HG03354 (cell line): ENCODE data around the gene SELENOK.

Experiments used
- ATAC-seq: cut with Tn5 transposase; IDR thresholded peaks from one replicate; pipeline ENCODE4 v1.9.1; 2021; ENCODE audit warnings: mild to moderate bottlenecking; ENCODE audit not compliant: unreplicated experiment, poor library complexity, severe bottlenecking

Gene SELENOK

GRCh38 chr3:53885239-53885638, 6.4 kb downstream of the SELENOK start:
- no peak for ATAC-seq

- no peak for ATAC-seq
Measured at GRCh38 chr3:53884623-53885022, 7.0 kb downstream of the SELENOK start.

DNA sequence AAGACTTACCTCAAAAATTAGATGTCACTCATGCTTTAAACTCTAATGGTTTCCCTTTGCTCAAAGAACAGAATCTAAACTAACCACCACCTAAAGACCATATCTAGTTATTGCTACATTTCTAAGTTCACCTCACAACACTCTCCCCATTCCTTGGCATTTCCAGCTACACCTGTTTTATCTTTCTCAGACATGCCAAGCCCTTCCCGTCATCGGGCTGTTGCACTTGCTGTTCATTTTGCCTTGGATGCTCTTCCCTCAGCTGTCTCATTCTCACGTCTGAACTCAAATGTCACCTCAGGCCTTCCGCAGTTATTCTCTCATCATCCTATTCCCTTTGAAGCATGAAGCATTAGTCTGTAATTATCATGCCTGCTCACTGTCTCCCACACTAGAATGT, 8.7 kb downstream of the SELENOK start:
- no peak for ATAC-seq

DNA sequence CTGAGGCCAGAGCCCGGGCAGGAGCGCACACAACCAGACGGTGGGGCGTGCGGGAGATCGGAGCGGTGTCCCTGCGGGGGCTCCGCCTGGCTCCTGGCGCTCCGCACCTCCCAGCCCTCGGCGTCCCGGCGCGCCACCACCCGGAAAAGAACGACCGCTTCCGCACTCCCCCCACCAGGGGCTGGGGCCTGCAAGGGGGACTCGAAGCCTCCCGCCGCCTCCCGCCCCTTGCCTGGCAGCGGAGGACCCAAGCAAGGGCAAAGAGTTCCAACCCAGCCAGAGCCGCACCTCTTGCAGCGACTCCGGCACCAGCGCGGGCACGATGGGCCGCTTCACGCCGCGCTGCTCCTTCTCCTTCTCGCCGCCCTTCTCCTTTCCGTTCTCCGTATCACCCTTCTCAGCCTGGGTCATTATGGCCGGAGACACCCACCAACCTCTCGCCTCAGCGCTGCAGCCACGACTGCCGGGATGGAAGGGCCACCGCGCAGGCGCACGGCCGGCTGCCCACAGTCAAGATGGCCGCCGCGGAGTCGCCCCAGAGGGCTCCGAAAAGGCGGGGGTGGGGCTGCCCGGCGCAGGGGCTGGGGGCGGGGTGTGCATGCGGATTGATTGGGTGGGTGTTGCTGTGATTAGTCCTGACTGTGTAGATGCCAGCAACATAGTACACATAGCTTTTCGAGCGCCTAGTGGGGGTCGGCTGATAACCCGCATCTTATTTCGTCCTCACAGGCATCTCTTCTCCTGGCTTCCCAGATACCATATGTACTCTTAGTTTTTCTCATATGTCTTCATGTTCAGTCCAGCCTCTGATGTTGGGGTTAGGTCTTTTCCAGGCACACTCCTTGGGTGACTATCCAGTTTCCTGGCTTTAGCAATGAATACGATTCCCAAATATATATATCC, 9.7 kb downstream of the SELENOK start, which contains the start of gene ACTR8:
TSS of gene ACTR8 (minus strand) at position 462 of the 903 bp plus-strand sequence. CDS start at position 411, 51 bp downstream.
- ATAC-seq: peak; percentile 82

GRCh38 chr3:53880396-53881345, 11.0 kb downstream of the SELENOK start:
- ATAC-seq: no peak

DNA sequence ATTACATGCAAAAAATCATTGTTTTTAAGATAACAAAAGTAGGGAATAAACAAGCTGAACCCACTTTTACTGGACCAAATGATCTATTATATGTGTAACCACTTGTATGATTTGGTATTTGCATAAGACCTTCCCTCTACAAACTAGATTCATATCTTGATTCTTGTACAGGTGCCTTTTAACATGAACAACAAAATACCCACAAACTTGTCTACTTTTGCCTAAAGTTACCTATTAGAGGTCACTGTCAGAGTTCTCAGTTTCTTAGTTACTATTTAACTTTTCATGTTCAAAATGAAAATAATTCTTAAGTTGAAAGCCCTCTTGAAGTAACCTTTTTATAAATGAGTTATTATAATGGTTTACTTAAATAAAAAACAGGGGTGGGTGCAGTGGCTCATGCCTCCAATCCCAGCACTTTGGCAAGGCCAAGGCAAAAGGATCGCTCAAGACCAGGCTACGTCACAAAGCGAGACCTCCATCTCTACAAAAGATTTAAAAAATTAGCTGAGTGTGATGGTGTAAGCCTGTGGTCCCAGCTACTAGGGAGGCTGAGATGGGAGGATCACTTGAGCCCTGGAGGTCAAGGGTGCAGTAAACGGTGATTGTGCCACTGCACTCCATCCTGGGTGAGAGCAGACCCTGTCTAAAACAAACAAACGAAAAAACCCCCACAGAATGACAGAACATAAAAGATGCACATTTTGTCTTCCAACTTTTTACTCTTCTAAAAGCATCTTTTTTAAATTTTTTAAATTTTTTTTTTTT, 25.7 kb downstream of the SELENOK start:
- ATAC-seq: peak; percentile 78

- ATAC-seq: peak; percentile 58
Measured at GRCh38 chr3:53863145-53863544, 28.5 kb downstream of the SELENOK start.

GRCh38 chr3:53862241-53862640, 29.4 kb downstream of the SELENOK start:
- ATAC-seq: no peak

- no peak for ATAC-seq
Measured at GRCh38 chr3:53860196-53860595, 31.5 kb downstream of the SELENOK start.

DNA sequence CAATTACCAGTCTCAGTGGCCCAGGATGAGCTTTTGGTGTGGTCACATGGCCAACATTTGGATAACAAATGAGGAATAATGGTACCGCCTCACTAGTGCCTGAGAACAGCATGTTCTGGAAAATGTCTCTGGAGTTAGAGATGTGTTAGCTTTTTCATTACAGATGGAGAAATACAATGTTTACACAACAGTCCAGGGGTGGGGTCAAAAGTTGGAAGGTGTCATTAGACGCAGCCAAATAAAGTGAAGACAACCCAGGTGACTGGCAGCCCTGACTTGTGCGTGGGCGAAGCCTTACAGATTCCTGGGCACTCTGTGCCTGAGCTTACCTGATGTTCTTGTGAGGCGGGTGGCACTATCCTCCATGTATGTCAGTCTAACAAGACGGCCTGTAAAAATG, 32.5 kb downstream of the SELENOK start:
- ATAC-seq: no peak

DNA sequence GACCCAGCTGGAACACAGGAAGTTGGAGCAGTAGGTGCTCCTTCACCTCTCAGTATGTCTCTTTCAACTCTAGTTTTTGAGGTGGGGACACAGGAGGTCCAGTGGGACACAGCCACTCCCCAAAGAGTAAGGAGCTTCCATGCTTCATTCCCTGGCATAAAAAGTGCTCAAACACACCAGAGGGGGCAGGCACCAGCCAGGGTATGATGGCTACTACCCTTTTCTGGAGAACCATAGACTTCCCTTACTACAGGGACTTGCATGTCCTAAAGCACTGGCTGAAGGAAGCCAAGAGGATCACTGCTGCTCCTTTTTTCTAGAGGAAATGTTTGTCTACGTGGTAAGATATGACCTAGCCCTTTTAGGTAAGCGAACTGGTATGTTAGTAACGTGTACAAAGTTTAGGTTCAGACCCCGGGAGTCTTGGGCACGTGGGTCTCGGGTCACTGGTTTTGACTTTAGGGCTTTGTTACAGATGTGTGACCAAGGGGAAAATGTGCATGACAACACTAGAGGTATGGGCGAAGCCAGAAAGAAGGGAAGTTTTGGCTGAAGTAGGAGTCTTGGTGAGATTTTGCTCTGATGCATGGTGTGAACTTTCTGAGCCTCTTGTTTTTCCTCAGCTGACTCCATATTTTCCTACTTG, 33.4 kb downstream of the SELENOK start:
- ATAC-seq: no peak

GRCh38 chr3:53856964-53857363, 34.7 kb downstream of the SELENOK start:
- peak; percentile 43 for ATAC-seq

- ATAC-seq: no peak
Measured at GRCh38 chr3:53850895-53851294, 40.8 kb downstream of the SELENOK start.

DNA sequence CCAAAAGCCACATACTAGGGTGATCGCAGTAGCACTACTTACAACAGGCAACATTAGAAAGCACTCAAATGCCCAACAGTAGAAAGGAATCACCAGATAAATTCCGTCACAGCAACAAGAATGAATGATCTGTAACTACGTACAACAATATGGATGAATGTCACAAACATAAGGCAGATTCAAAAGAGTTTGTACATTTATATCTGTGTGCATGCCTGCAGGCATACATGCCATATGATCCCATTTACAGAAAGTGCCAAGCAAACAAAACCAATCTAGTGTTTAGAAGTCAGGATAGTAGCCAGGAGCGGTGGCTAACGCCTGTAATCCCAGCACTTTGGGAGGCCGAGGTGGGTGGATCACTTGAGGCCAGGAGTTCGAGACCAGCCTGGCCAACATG, 41.7 kb downstream of the SELENOK start:
- ATAC-seq: no peak

GRCh38 chr3:53846851-53847155, 44.9 kb downstream of the SELENOK start:
- ATAC-seq: no peak

DNA sequence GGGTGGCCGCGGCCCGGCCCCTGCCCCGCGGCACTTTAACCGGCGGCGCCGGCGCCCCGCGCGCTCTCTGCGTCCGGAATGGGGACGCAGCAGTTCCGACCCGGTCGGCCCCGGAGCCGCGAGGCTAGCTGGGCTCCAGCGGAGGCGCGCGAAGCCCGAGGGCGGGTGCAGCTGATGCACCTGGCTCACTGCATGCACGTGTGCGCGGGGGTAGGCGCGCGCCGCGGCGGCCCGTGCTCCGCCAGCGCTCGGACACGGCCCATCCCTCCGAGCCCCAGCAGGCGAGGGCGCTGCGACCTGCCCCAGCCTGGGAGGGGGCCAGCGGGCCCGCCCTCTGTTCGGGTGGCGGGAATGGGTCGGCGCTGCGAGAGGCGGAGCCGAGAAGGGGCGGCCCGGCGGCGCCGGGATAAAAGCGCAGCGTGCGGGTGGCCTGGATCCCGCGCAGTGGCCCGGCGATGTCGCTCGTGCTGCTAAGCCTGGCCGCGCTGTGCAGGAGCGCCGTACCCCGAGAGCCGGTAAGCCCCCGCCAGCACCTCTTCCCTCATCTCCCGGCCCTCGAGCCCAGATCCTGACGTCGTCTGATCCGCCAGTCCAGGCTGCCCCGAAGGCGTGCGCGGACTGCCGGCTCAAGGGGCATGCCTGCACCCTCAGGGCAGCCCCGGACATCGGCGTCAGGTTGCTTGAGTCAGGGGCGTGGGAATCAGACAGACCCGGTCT, 45.4 kb downstream of the SELENOK start, which contains the start of the genes CHDH and IL17RB:
TSS of gene CHDH (minus strand) at position 286 of the 717 bp plus-strand sequence. CDS start 22,411 bp downstream, outside the sequence.
TSS of gene IL17RB (plus strand) at position 435 of the 717 bp plus-strand sequence. CDS start at position 456, 21 bp downstream.
- ATAC-seq: peak; percentile 53

- no peak for ATAC-seq
Measured at GRCh38 chr3:53845881-53846133, 45.9 kb downstream of the SELENOK start.

- ATAC-seq: peak; percentile 32
Measured at GRCh38 chr3:53845103-53845880, 46.4 kb downstream of the SELENOK start.
